Fibroblast of lung (primary cell): ENCODE results near the gene TSC22D1.

ENCODE experiments used
- EZH2 ChIP-seq: IDR thresholded peaks from 2 replicates; pipeline ENCODE4 v1.5.1; 2012; ENCODE audit warnings: low read length, control low read depth, mild to moderate bottlenecking; ENCODE audit errors: missing control alignments
- TF ChIP-seq, protein P1 (sequence below), 2 donors: IDR thresholded peaks in 1 of 2; conservative IDR thresholded peaks in 1 of 2; 1 replicate in 1 of 2; 2 replicates in 1 of 2; pipeline ENCODE4 v1.5.1; 2011 to 2012; ENCODE audit warnings: low read length in 2 of 2, control low read depth in 1 of 2, inconsistent platforms in 1 of 2, low read depth in 1 of 2, mild to moderate bottlenecking in 1 of 2

- TF ChIP-seq, protein P1, sequence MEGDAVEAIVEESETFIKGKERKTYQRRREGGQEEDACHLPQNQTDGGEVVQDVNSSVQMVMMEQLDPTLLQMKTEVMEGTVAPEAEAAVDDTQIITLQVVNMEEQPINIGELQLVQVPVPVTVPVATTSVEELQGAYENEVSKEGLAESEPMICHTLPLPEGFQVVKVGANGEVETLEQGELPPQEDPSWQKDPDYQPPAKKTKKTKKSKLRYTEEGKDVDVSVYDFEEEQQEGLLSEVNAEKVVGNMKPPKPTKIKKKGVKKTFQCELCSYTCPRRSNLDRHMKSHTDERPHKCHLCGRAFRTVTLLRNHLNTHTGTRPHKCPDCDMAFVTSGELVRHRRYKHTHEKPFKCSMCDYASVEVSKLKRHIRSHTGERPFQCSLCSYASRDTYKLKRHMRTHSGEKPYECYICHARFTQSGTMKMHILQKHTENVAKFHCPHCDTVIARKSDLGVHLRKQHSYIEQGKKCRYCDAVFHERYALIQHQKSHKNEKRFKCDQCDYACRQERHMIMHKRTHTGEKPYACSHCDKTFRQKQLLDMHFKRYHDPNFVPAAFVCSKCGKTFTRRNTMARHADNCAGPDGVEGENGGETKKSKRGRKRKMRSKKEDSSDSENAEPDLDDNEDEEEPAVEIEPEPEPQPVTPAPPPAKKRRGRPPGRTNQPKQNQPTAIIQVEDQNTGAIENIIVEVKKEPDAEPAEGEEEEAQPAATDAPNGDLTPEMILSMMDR (conservative IDR thresholded peaks at IDR 0.05 in 1 of 2, IDR thresholded peaks at IDR 0.05 in 1 of 2; ENCODE audit: low read depth in 1 of 2, low read length in 2 of 2): no peak
- no peak for TF ChIP-seq EZH2
These were observed 139.4 kb downstream of the TSC22D1 start for GRCh38 chr13:44436589-44437337.
